Fibroblast of mammary gland (primary cell): Measurements from ENCODE around the gene ZNF488.
"Not testable (repeated sequence)": the region's sequence is repeated elsewhere in the genome, so short reads cannot be mapped to it uniquely, and the experiment has no call there.

Experiments used
- DNase-seq: peaks from one replicate; pipeline ENCODE4 v3.0.0-alpha.2; 2010; ENCODE audit warnings: low read depth
- H3K4me3 ChIP-seq: 2 replicates; pipeline ENCODE4 v1.5.1; 2011; ENCODE audit warnings: low read depth, mild to moderate bottlenecking, low read length, moderate library complexity; ENCODE audit not compliant: control insufficient read depth
- CTCF ChIP-seq: conservative IDR thresholded peaks from 2 replicates; pipeline ENCODE4 v1.5.1; 2011; ENCODE audit warnings: low read depth, low read length, inconsistent platforms; ENCODE audit not compliant: control insufficient read depth, insufficient read depth

The ZNF488 gene

GRCh38 chr10:47420305-47421056, 36.4 kb upstream of the ZNF488 start:
- no peak for DNase-seq
- no peak for TF ChIP-seq CTCF
- no peak overlapping the region for H3K4me3 ChIP-seq

- no peak for DNase-seq
- H3K4me3 ChIP-seq, result no peak overlapping the region
- TF ChIP-seq CTCF, result no peak
Observed at GRCh38 chr10:47419421-47419820, 35.3 kb upstream of the ZNF488 start.

GRCh38 chr10:47418966-47419365, 34.9 kb upstream of the ZNF488 start:
- TF ChIP-seq CTCF, result no peak
- DNase-seq, result no peak
- no peak overlapping the region for H3K4me3 ChIP-seq

GRCh38 chr10:47418321-47418720, 34.2 kb upstream of the ZNF488 start:
- no peak overlapping the region for H3K4me3 ChIP-seq
- no peak for DNase-seq
- no peak for TF ChIP-seq CTCF

- H3K4me3 ChIP-seq, DNase-seq: not testable (repeated sequence)
Observed at GRCh38 chr10:47416305-47417218, 32.5 kb upstream of the ZNF488 start.

GRCh38 chr10:47415520-47416304, 31.6 kb upstream of the ZNF488 start:
- DNase-seq, result no peak
- TF ChIP-seq CTCF, result no peak

More at GRCh38 chr10:47415520-47416304, 31.6 kb upstream of the ZNF488 start:
- no peak overlapping the region for H3K4me3 ChIP-seq
